Measurements from ENCODE around the gene C1QTNF4.

- TF ChIP-seq CTCF (IDR thresholded peaks at IDR 0.05) (no peak), EZH2phosphoT487 (IDR thresholded peaks at IDR 0.05) (no peak)
These were observed 26.7 kb upstream of the C1QTNF4 start for GRCh38 chr11:47620836-47621378.

All from neural progenitor cell (in vitro differentiated cells).